ENCODE data around the gene ZNF280A. TPM values are rescaled to one million over a fixed set of nuclear protein-coding genes. Genes with fewer than 3 reads are reported as not detected.

The ZNF280A gene
- total and polyA plus RNA-seq, 9 of the 15 experiments (the other 6 are each of a cell fraction or from before 2014, with no cell fraction given), result 19.0 to 40.8 (median 28.6) TPM

DNA sequence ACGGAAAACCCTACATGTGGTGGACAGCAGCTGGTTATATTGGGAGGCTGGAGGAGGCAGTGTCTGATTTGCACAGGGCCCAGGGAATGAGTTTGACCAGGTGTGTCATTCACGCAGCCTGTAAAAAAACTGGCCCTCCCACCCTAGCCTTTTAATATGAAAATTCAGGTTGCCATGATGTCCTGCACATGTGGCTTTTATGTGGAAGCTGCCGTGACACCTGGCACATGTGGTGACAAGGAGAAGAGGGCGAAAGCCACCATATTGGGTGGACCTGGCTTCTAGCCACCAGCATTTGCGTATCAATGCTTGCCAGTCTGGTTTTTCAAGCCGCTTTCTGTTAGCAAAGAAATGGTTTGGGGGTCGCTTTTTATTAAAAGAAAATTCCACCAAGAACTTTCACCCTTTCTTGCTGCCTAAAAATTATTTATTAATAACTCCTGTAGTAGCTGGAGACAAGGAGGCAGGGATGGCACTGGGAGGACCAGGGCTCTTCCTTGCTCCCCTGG is 54.9 kb downstream of the ZNF280A start (continued):
- TF ChIP-seq, protein P1, sequence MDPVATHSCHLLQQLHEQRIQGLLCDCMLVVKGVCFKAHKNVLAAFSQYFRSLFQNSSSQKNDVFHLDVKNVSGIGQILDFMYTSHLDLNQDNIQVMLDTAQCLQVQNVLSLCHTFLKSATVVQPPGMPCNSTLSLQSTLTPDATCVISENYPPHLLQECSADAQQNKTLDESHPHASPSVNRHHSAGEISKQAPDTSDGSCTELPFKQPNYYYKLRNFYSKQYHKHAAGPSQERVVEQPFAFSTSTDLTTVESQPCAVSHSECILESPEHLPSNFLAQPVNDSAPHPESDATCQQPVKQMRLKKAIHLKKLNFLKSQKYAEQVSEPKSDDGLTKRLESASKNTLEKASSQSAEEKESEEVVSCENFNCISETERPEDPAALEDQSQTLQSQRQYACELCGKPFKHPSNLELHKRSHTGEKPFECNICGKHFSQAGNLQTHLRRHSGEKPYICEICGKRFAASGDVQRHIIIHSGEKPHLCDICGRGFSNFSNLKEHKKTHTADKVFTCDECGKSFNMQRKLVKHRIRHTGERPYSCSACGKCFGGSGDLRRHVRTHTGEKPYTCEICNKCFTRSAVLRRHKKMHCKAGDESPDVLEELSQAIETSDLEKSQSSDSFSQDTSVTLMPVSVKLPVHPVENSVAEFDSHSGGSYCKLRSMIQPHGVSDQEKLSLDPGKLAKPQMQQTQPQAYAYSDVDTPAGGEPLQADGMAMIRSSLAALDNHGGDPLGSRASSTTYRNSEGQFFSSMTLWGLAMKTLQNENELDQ (CRISPR knock-in tag; IDR thresholded peaks at IDR 0.05; ENCODE audit: borderline replicate concordance), result no peak
- 0 out of 2 replicates have a peak, but pooled peaks have one; percentile 3 for TF ChIP-seq PBX2 (CRISPR knock-in tag; IDR thresholded peaks at IDR 0.05; ENCODE audit: low read depth)
- no peak for TF ChIP-seq PBX2 (tag; conservative IDR thresholded peaks at IDR 0.05; ENCODE audit: low read depth)
- TF ChIP-seq ZC3H4 (CRISPR knock-in tag; IDR thresholded peaks at IDR 0.05; ENCODE audit: borderline replicate concordance), result 0 out of 2 replicates have a peak, but pooled peaks have one; percentile 71
- TF ChIP-seq GTF2F1 (IDR thresholded peaks at IDR 0.05; ENCODE audit: low read depth, low read length), result no peak
- TF ChIP-seq NELFE (IDR thresholded peaks at IDR 0.05; ENCODE audit: insufficient read depth, insufficient read length), result no peak
- no peak for TF ChIP-seq NCOA2 (IDR thresholded peaks at IDR 0.05; ENCODE audit: partially characterized antibody in 2 of 2)
- TF ChIP-seq ZNF311 (CRISPR knock-in tag; IDR thresholded peaks at IDR 0.05), result no peak
- no peak for TF ChIP-seq MECOM (CRISPR knock-in tag; IDR thresholded peaks at IDR 0.05)
- TF ChIP-seq NR2F6 (CRISPR knock-in tag; IDR thresholded peaks at IDR 0.05), result no peak
- no peak for TF ChIP-seq SRSF7 (optimal IDR thresholded peaks at IDR 0.05; ENCODE audit: low read depth, low read length)
- no peak for TF ChIP-seq BRCA1 (IDR thresholded peaks at IDR 0.05)
- TF ChIP-seq BRCA1 (CRISPR knock-in tag; IDR thresholded peaks at IDR 0.05), result peak; percentile 79; the same call in 1 of the 2 replicates
- no peak for TF ChIP-seq GATAD2B (IDR thresholded peaks at IDR 0.05; ENCODE audit: borderline replicate concordance)
- peak; percentile 53; the same call in 1 of the 2 replicates for TF ChIP-seq ZNF184 (CRISPR knock-in tag; IDR thresholded peaks at IDR 0.05)
- TF ChIP-seq RFX7 (CRISPR knock-in tag; IDR thresholded peaks at IDR 0.05), result no peak
- TF ChIP-seq, protein P2, sequence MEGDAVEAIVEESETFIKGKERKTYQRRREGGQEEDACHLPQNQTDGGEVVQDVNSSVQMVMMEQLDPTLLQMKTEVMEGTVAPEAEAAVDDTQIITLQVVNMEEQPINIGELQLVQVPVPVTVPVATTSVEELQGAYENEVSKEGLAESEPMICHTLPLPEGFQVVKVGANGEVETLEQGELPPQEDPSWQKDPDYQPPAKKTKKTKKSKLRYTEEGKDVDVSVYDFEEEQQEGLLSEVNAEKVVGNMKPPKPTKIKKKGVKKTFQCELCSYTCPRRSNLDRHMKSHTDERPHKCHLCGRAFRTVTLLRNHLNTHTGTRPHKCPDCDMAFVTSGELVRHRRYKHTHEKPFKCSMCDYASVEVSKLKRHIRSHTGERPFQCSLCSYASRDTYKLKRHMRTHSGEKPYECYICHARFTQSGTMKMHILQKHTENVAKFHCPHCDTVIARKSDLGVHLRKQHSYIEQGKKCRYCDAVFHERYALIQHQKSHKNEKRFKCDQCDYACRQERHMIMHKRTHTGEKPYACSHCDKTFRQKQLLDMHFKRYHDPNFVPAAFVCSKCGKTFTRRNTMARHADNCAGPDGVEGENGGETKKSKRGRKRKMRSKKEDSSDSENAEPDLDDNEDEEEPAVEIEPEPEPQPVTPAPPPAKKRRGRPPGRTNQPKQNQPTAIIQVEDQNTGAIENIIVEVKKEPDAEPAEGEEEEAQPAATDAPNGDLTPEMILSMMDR (IDR thresholded peaks at IDR 0.05 in 2 of 3, conservative IDR thresholded peaks at IDR 0.05 in 1 of 3; ENCODE audit: insufficient read depth in 2 of 3, low read depth in 1 of 3, low read length in 3 of 3), result peak in 1 of 3 experiments; percentile 18; a peak in 1 of 6 replicates

Measured in K562 (cell line).